ENCODE data around the gene KRTAP10-5.

The KRTAP10-5 gene

GRCh38 chr21:44530221-44530902 is 50.0 kb downstream of the KRTAP10-5 start:
- FAIRE-seq (no peak), DNase-seq (ENCODE audit: low spot score) (no peak)

GRCh38 chr21:44529503-44530125 is 50.8 kb downstream of the KRTAP10-5 start:
- DNase-seq (ENCODE audit: low spot score) = no peak
- no peak for FAIRE-seq

Measured in RCC 7860 (cell line).